ENCODE results near the gene PDXDC1. TPM values are rescaled to one million over a fixed set of nuclear protein-coding genes. Genes with fewer than 3 reads are reported as not detected.
"Not testable (repeated sequence)": the region's sequence is repeated elsewhere in the genome, so short reads cannot be mapped to it uniquely, and the experiment has no call there.

PDXDC1 gene
- total RNA-seq, 1 experiment from 2014 or later, result 32.8 TPM

GRCh38 chr16:15159671-15160070 is 184.8 kb downstream of the PDXDC1 start:
- DNase-seq (ENCODE audit: low spot score), result not testable (repeated sequence)

- DNase-seq (ENCODE audit: low spot score), result not testable (repeated sequence)
Observed at GRCh38 chr16:15160571-15160970, 185.7 kb downstream of the PDXDC1 start.

- not testable (repeated sequence) for DNase-seq (ENCODE audit: low spot score)
Observed at GRCh38 chr16:15163055-15163454, 188.2 kb downstream of the PDXDC1 start.

- not testable (repeated sequence) for DNase-seq (ENCODE audit: low spot score)
Observed at GRCh38 chr16:15166177-15166576, 191.4 kb downstream of the PDXDC1 start.

- DNase-seq (ENCODE audit: low spot score), result not testable (repeated sequence)
Observed at GRCh38 chr16:15168303-15168702, 193.5 kb downstream of the PDXDC1 start.

- DNase-seq (ENCODE audit: low spot score), result not testable (repeated sequence)
Observed at GRCh38 chr16:15168953-15169652, 194.3 kb downstream of the PDXDC1 start.

GRCh38 chr16:15179909-15180308 is 205.1 kb downstream of the PDXDC1 start:
- DNase-seq (ENCODE audit: low spot score), result not testable (repeated sequence)

- DNase-seq (ENCODE audit: low spot score), result not testable (repeated sequence)
Observed at GRCh38 chr16:15180946-15181345, 206.1 kb downstream of the PDXDC1 start.

GRCh38 chr16:15184000-15184399 is 209.2 kb downstream of the PDXDC1 start:
- not testable (repeated sequence) for DNase-seq (ENCODE audit: low spot score)

Other genes with a start within 250 kb of the PDXDC1 start
- gene NPIPA2, start 232.5 kb upstream of the PDXDC1 start, total RNA-seq (2014; rRNA removed; shearing (Covaris generic)), result not detected in 2 replicates
- gene NOMO1, start 141.3 kb upstream of the PDXDC1 start, total RNA-seq (2014; rRNA removed; shearing (Covaris generic)), result 42.0 and 67.5 TPM in 2 replicates
- 2.3 and 4.2 TPM in 2 replicates for gene NPIPA1, start 37.6 kb upstream of the PDXDC1 start, total RNA-seq (2014; rRNA removed; shearing (Covaris generic))
- 31.1 and 44.9 TPM in 2 replicates for gene NTAN1, start 81.0 kb downstream of the PDXDC1 start, total RNA-seq (2014; rRNA removed; shearing (Covaris generic))
- 36.2 and 37.8 TPM in 2 replicates for gene RRN3, start 119.2 kb downstream of the PDXDC1 start, total RNA-seq (2014; rRNA removed; shearing (Covaris generic))